ENCODE measurements around the gene GRID2. TPM values are rescaled to one million over a fixed set of nuclear protein-coding genes. Genes with fewer than 3 reads are reported as not detected.

The GRID2 gene
- total RNA-seq, 1 donor from 2014 or later, result 0.17 TPM

DNA sequence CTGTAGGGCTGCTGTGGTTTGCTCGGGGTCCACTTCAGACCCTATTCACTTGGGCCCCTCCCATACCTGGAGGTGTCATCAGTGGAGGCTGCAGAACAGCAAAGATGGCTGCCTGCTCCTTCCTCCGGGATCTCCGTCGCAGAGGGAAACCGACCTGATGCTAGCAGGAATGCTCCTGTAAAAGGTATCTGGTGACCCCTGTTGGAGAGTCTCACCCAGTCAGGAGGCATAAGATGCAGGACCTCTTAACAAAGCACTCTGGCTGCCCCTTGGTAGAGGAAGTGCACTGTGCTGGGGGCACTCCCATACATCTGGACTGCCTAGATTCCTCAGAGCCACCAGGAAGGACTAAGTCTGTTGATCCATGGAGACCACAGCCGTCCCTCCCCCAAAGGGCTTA lies 296.9 kb downstream of the GRID2 start:
- peak; percentile 31 for DNase-seq (ENCODE audit: low spot score)
- Mint-ChIP-seq H3K4me3 (no peak overlapping the region), H3K36me3 (no peaks in the 10 kb centered on the region), H3K9me3 (no peaks in the 10 kb centered on the region), H3K27ac (no peak overlapping the region), H3K27me3 (ENCODE audit: insufficient read depth, low read depth) (no peaks in the 10 kb centered on the region), H3K4me1 (no peaks in the 10 kb centered on the region)
- Histone ChIP-seq H3K4me3 (no peak overlapping the region), H3K9me3 (ENCODE audit: low read depth) (no peaks in the 10 kb centered on the region), H3K36me3 (no peaks in the 10 kb centered on the region), H3K4me1 (no peaks in the 10 kb centered on the region), H3K9ac (no peak overlapping the region), H3K4me2 (no peak overlapping the region), H4K20me1 (ENCODE audit: low read depth) (no peaks in the 10 kb centered on the region), H2AFZ (replicated peaks) (peak overlapping the region; percentile 79), H3K79me2 (ENCODE audit: low read depth) (no peaks in the 10 kb centered on the region), H3K27ac (no peak overlapping the region), H3F3A (ENCODE audit: low read depth) (no peaks in the 10 kb centered on the region), H3K27me3 (no peaks in the 10 kb centered on the region)
- no peak for TF ChIP-seq EZH2phosphoT487 (IDR thresholded peaks at IDR 0.05)
- peak; percentile 25 for TF ChIP-seq CTCF (IDR thresholded peaks at IDR 0.05)

DNA sequence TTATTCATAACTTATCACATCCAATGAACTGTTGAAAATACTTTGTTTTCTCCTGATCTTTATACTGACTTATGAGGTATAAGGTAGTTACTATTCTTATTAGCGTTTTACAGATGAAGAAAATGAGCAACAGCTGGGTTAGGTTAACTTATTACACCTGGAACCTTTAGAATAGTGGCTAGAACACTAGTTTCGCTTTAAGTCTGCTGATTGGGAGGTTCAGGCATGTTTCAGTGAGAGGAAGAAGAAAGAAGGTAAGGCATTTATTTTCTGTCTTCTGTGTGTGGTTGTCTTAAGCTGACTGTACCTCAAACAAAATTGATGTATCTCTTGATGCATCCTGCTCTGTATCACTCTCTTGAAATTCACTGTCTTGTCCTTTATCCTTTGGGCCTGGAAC lies 302.5 kb downstream of the GRID2 start:
- DNase-seq (ENCODE audit: low spot score), result no peak
- TF ChIP-seq CTCF (IDR thresholded peaks at IDR 0.05) (no peak), EZH2phosphoT487 (IDR thresholded peaks at IDR 0.05) (no peak), EZH2 (IDR thresholded peaks at IDR 0.05) (no peak)
- H3K9ac ChIP-seq, result no peak overlapping the region
- no peaks in the 10 kb centered on the region for H4K20me1 ChIP-seq (ENCODE audit: low read depth)
- Mint-ChIP-seq H3K4me1 (peaks cover under 1% of the 10 kb centered on the region), H3K36me3 (no peaks in the 10 kb centered on the region), H3K4me3 (no peak overlapping the region), H3K27ac (no peak overlapping the region), H3K27me3 (ENCODE audit: insufficient read depth, low read depth) (no peaks in the 10 kb centered on the region), H3K9me3 (no peaks in the 10 kb centered on the region)
- no peaks in the 10 kb centered on the region for H3K27me3 ChIP-seq
- no peak overlapping the region for H3K27ac ChIP-seq
- H3F3A ChIP-seq (ENCODE audit: low read depth), result no peaks in the 10 kb centered on the region
- H3K4me3 ChIP-seq, result no peak overlapping the region
- H3K4me1 ChIP-seq, result no peaks in the 10 kb centered on the region
- H3K36me3 ChIP-seq, result no peaks in the 10 kb centered on the region
- no peak overlapping the region for H3K4me2 ChIP-seq
- H3K79me2 ChIP-seq (ENCODE audit: low read depth), result no peaks in the 10 kb centered on the region
- no peak overlapping the region for H2AFZ ChIP-seq (replicated peaks)
- no peaks in the 10 kb centered on the region for H3K9me3 ChIP-seq (ENCODE audit: low read depth)

DNA sequence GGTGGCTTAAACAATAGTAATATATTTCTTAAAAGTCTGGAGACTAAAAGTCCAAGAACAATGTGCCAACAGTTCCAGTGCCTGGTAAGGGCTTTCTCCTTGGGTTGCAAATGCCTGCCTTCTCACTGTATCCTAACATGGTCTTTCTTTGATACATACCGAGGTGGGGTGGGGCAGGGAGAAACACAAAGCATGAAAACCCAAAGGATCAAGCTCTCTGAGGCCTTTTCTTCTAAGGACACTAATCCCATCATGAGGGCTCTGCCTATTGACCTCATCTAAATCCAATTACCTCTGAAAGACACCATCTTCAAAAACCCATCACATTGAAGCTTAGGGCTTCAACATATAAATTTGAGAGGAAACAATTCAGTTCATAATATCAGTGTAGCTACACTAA lies 311.3 kb downstream of the GRID2 start:
- TF ChIP-seq EZH2phosphoT487 (IDR thresholded peaks at IDR 0.05) (peak; percentile 94), CTCF (IDR thresholded peaks at IDR 0.05) (no peak)
- no peak overlapping the region for H3K4me3 Mint-ChIP-seq
- H3K27me3 Mint-ChIP-seq (ENCODE audit: insufficient read depth, low read depth), result no peaks in the 10 kb centered on the region
- peaks cover 8% of the 10 kb centered on the region for H3K4me1 Mint-ChIP-seq
- peaks cover 9% of the 10 kb centered on the region for H3K9me3 Mint-ChIP-seq
- H3K4me2 ChIP-seq, result peak overlapping the region; percentile 44
- no peak overlapping the region for H3K4me3 ChIP-seq
- H3K27ac Mint-ChIP-seq, result no peak overlapping the region
- DNase-seq (ENCODE audit: low spot score), result peak; percentile 90
- no peak overlapping the region for H2AFZ ChIP-seq (replicated peaks)
- H3K79me2 ChIP-seq (ENCODE audit: low read depth), result no peaks in the 10 kb centered on the region
- peaks cover 12% of the 10 kb centered on the region for H3K4me1 ChIP-seq
- H3K36me3 ChIP-seq, result no peaks in the 10 kb centered on the region
- no peaks in the 10 kb centered on the region for H3F3A ChIP-seq (ENCODE audit: low read depth)
- H3K36me3 Mint-ChIP-seq, result no peaks in the 10 kb centered on the region
- H3K27ac ChIP-seq, result no peak overlapping the region
- peaks cover 51% of the 10 kb centered on the region for H3K27me3 ChIP-seq
- no peak overlapping the region for H3K9ac ChIP-seq
- H4K20me1 ChIP-seq (ENCODE audit: low read depth), result no peaks in the 10 kb centered on the region
- H3K9me3 ChIP-seq (ENCODE audit: low read depth), result no peaks in the 10 kb centered on the region

- Mint-ChIP-seq H3K27ac (no peak overlapping the region), H3K4me3 (no peak overlapping the region), H3K27me3 (ENCODE audit: insufficient read depth, low read depth) (no peaks in the 10 kb centered on the region), H3K4me1 (peaks cover 5% of the 10 kb centered on the region), H3K9me3 (peaks cover 5% of the 10 kb centered on the region), H3K36me3 (no peaks in the 10 kb centered on the region)
- Histone ChIP-seq H3F3A (ENCODE audit: low read depth) (no peaks in the 10 kb centered on the region), H3K27ac (no peak overlapping the region), H3K79me2 (ENCODE audit: low read depth) (no peaks in the 10 kb centered on the region), H3K36me3 (no peaks in the 10 kb centered on the region), H4K20me1 (ENCODE audit: low read depth) (no peaks in the 10 kb centered on the region), H3K27me3 (peaks cover 32% of the 10 kb centered on the region), H3K4me2 (no peak overlapping the region), H3K9me3 (ENCODE audit: low read depth) (no peaks in the 10 kb centered on the region), H3K9ac (no peak overlapping the region), H3K4me1 (peaks cover 12% of the 10 kb centered on the region), H3K4me3 (no peak overlapping the region), H2AFZ (replicated peaks) (no peak overlapping the region)
- TF ChIP-seq EZH2 (IDR thresholded peaks at IDR 0.05), result no peak
- TF ChIP-seq CTCF (IDR thresholded peaks at IDR 0.05), result no peak
- no peak for TF ChIP-seq EZH2phosphoT487 (IDR thresholded peaks at IDR 0.05)
- no peak for DNase-seq (ENCODE audit: low spot score)
Measured at GRCh38 chr4:92618968-92619367, 315.2 kb downstream of the GRID2 start.
